Endothelial cell of umbilical vein (primary cell): ENCODE data around the gene REXO2. TPM values are rescaled to one million over a fixed set of nuclear protein-coding genes. Genes with fewer than 3 reads are reported as not detected.
A peak's percentile ranks its signal among the peaks of the same experiment; 100 is the strongest.

Experiments used
- BruUV-seq: library from RNA; stranded (reverse); fragments of 400-500 nt; replicated peaks from 2 replicates; lab custom pipeline; 2021; lab: Mats Ljungman, UMichigan
- CTCF ChIA-PET: fragments of 300-600, 350-600 bp; sonication (Branson Sonifier 250); formaldehyde crosslinking; loops from one replicate; lab custom pipeline; 2021; ENCODE audit warnings: antibody characterized with exemption, inconsistent platforms; lab: Charles Lee
- POLR2A ChIA-PET: fragments of 300-600, 350-600 bp; sonication (Branson Sonifier 250); formaldehyde crosslinking; loops from one replicate; lab custom pipeline; 2021; ENCODE audit warnings: antibody characterized with exemption, inconsistent platforms; lab: Charles Lee
- DNase-seq: peaks from one replicate; pipeline ENCODE4 v3.0.0-alpha.2; 2011; ENCODE audit warnings: low read depth, low spot score
- FAIRE-seq: peaks from 2 replicates; lab custom pipeline; 2011; peaks lifted over from hg19 to GRCh38; lab: Jason Lieb, UNC
- H2AFZ ChIP-seq: 2 replicates; pipeline ENCODE4 v1.6.0; 2012; ENCODE audit warnings: low read depth, low read length, control low read depth, inconsistent platforms
- H3K27ac ChIP-seq: 2 replicates; pipeline ENCODE4 v1.5.1; 2011; ENCODE audit warnings: low read depth, mild to moderate bottlenecking, control low read depth, low read length, moderate library complexity; ENCODE audit not compliant: insufficient read depth
- H3K27me3 ChIP-seq, 2 experiments: 2 replicates each; pipeline versions ENCODE4 v1.6.0 to v1.6.1; 2011; ENCODE audit warnings: low read length in 2 of 2, mixed read lengths in 1 of 2; ENCODE audit not compliant: control insufficient read depth in 2 of 2, insufficient read depth in 2 of 2
- H3K36me3 ChIP-seq, 2 experiments: 2 replicates in 1 of 2; 3 replicates in 1 of 2; pipeline ENCODE4 v1.5.1; 2011; ENCODE audit warnings: low read length in 2 of 2, mild to moderate bottlenecking in 1 of 2, moderate library complexity in 1 of 2; ENCODE audit not compliant: control insufficient read depth in 2 of 2, insufficient read depth in 2 of 2; ENCODE audit errors: extremely low read depth in 1 of 2
- H3K4me1 ChIP-seq: 3 replicates; pipeline ENCODE4 v1.5.1; 2011; ENCODE audit warnings: mild to moderate bottlenecking, low read length; ENCODE audit not compliant: control insufficient read depth, insufficient read depth; ENCODE audit errors: extremely low read depth
- H3K4me2 ChIP-seq: 2 replicates; pipeline ENCODE4 v1.6.1; 2011; ENCODE audit warnings: low read length, control low read depth, mixed read lengths; ENCODE audit not compliant: insufficient read depth
- H3K4me3 ChIP-seq, 3 experiments: fragments of 200-600 bp in 1 of 3; sonication (generic), shearing (Covaris generic) in 1 of 3; replicated peaks in 1 of 3; 2 replicates each; pipeline ENCODE4 v1.5.1; 2011 to 2016; ENCODE audit warnings: control low read depth in 3 of 3, low read length in 3 of 3, mild to moderate bottlenecking in 2 of 3, inconsistent platforms in 1 of 3, low read depth in 1 of 3, moderate library complexity in 1 of 3; ENCODE audit not compliant: insufficient read depth in 1 of 3
- H3K79me2 ChIP-seq: 2 replicates; pipeline ENCODE4 v1.6.0; 2012; ENCODE audit warnings: low read length, inconsistent platforms; ENCODE audit not compliant: control insufficient read depth, insufficient read depth
- H3K9ac ChIP-seq: replicated peaks from 2 replicates; pipeline ENCODE3; 2011; ENCODE audit warnings: low read length, control low read depth; ENCODE audit not compliant: insufficient read depth; ENCODE audit errors: extremely low read depth
- H3K9me1 ChIP-seq: replicated peaks from 3 replicates; pipeline ENCODE4 v1.6.0; 2011; ENCODE audit warnings: mild to moderate bottlenecking, low read length; ENCODE audit not compliant: control insufficient read depth, insufficient read depth; ENCODE audit errors: extremely low read depth
- H3K9me3 ChIP-seq: replicated peaks from 2 replicates; pipeline ENCODE4 v1.5.1; 2012; ENCODE audit warnings: low read length, inconsistent platforms; ENCODE audit not compliant: control insufficient read depth, insufficient read depth
- H4K20me1 ChIP-seq: replicated peaks from 2 replicates; pipeline ENCODE3; 2011; ENCODE audit warnings: mild to moderate bottlenecking, low read length; ENCODE audit not compliant: control insufficient read depth, insufficient read depth; ENCODE audit errors: extremely low read depth
- EZH2 ChIP-seq: IDR thresholded peaks from 2 replicates; pipeline ENCODE4 v1.6.1; 2012; ENCODE audit warnings: borderline replicate concordance, low read depth, mild to moderate bottlenecking, moderate library complexity, low read length, inconsistent platforms; ENCODE audit not compliant: severe bottlenecking
- FOS ChIP-seq: IDR thresholded peaks from 2 replicates; pipeline ENCODE4 v1.6.1; 2011; ENCODE audit warnings: mild to moderate bottlenecking, low read length, moderate library complexity, borderline replicate concordance; ENCODE audit not compliant: insufficient read depth
- GATA2 ChIP-seq: IDR thresholded peaks from 2 replicates; pipeline ENCODE4 v1.7.0; 2011; ENCODE audit warnings: low read depth, mild to moderate bottlenecking, moderate library complexity, mixed read lengths, low read length; ENCODE audit not compliant: insufficient read length, insufficient read depth
- JUN ChIP-seq: IDR thresholded peaks from 2 replicates; pipeline ENCODE4 v1.6.1; 2011; ENCODE audit warnings: borderline replicate concordance, low read depth; ENCODE audit not compliant: insufficient read length, insufficient read depth
- MAX ChIP-seq: IDR thresholded peaks from 2 replicates; pipeline ENCODE4 v1.6.1; 2011; ENCODE audit not compliant: insufficient read depth, insufficient read length
- MYC ChIP-seq: IDR thresholded peaks from one replicate; pipeline ENCODE4 v1.6.1; 2011; ENCODE audit warnings: mild to moderate bottlenecking, low read depth, low read length
- POLR2A ChIP-seq: IDR thresholded peaks from 2 replicates; pipeline ENCODE4 v1.6.1; 2012; ENCODE audit warnings: low read depth, mild to moderate bottlenecking, control low read depth, low read length
- POLR2AphosphoS5 ChIP-seq: IDR thresholded peaks from 2 replicates; pipeline ENCODE4 v1.6.1; 2012; ENCODE audit warnings: low read depth, mild to moderate bottlenecking, control low read depth, low read length, moderate library complexity; ENCODE audit not compliant: insufficient read depth
- dilution Hi-C: fragments of 300-500 bp; cut with MboI; formaldehyde crosslinking; loops from one replicate; pipeline ENCODE4 v1.15.0; 2019; ENCODE audit warnings: low sequenced_read_pairs; ENCODE audit not compliant: extremely low pct_ligation_motif_present
- intact Hi-C: fragments of 100-400 bp; cut with micrococcal nuclease; formaldehyde crosslinking; loops from one replicate; pipeline ENCODE4 v1.10.0; 2022
- polyA plus RNA-seq, 4 experiments: library from polyadenylated mRNA; depleted of rRNA in 3 of 4; stranded (reverse) in 3 of 4; unstranded in 1 of 4; fragments of >200 nt; gene quantifications; 2 replicates each; pipeline versions ENCODE4 v1.2.1 to v1.2.3, GENCODE V29; 2011 to 2012; ENCODE audit warnings: missing spikeins in 1 of 4
- total RNA-seq: library from RNA; stranded (reverse); gene quantifications from 2 replicates; pipeline ENCODE4 v1.2.3, GENCODE V29; 2021
- TF ChIP-seq, protein P1 (sequence below), 2 donors: IDR thresholded peaks; 1 replicate in 1 of 2; 2 replicates in 1 of 2; pipeline ENCODE4 v1.5.1; 2011; ENCODE audit warnings: low read length in 2 of 2, mild to moderate bottlenecking in 2 of 2, moderate library complexity in 2 of 2, control low read depth in 1 of 2, inconsistent platforms in 1 of 2, low read depth in 1 of 2; ENCODE audit not compliant: insufficient read depth in 1 of 2; ENCODE audit errors: extremely low read depth in 1 of 2

REXO2 gene
- total and polyA plus RNA-seq, 2 donors (not counting 3 experiments of a cell fraction or from before 2014, with no cell fraction given): 182 to 296 TPM

DNA sequence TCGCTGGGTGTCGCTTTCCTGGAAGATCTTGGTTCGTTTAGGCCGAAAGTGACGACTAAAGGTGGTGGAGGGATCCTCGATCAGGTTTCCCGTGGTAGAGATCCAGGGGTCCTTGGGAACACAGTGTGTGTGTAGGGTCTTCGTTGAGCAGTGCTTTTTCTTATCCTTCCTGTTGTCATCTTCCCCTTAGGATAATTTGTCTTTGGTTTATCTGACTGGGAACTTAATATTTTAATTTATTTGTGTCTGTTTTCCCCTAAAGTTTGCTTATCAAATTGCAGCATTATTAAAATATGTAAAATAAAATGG is 38.4 kb upstream of the REXO2 start:
- Histone ChIP-seq H3K36me3 (peaks cover 0 to 11% of the 10 kb centered on the region in 2 experiments), H4K20me1 (peaks cover 3% of the 10 kb centered on the region), H3K4me3 (peak overlapping the region; percentile 66 to 84 (median 79)), H3K79me2 (peaks cover 60% of the 10 kb centered on the region), H3K9ac (peak overlapping the region; percentile 95), H3K9me3 (no peaks in the 10 kb centered on the region), H3K4me1 (peaks cover 27% of the 10 kb centered on the region), H3K27ac (peak overlapping the region; percentile 86), H2AFZ (peak overlapping the region; percentile 6), H3K9me1 (no peaks in the 10 kb centered on the region), H3K4me2 (peak overlapping the region; percentile 93), H3K27me3 (no peaks in the 10 kb centered on the region)
- intact Hi-C loops (loop anchor here (1.0 to 5.0 kb wide), 9 partner anchors 34 to 629 kb away; partner anchors contain the start of genes REXO2, USP28 and ZW10), dilution Hi-C loops (no loop called here)
- TF ChIP-seq MAX: no peak
- TF ChIP-seq EZH2: no peak
- TF ChIP-seq POLR2AphosphoS5: no peak
- no peak for TF ChIP-seq POLR2A
- TF ChIP-seq FOS: no peak
- no peak for TF ChIP-seq JUN
- TF ChIP-seq GATA2: no peak
- no peak for TF ChIP-seq MYC
- TF ChIP-seq, protein P1, sequence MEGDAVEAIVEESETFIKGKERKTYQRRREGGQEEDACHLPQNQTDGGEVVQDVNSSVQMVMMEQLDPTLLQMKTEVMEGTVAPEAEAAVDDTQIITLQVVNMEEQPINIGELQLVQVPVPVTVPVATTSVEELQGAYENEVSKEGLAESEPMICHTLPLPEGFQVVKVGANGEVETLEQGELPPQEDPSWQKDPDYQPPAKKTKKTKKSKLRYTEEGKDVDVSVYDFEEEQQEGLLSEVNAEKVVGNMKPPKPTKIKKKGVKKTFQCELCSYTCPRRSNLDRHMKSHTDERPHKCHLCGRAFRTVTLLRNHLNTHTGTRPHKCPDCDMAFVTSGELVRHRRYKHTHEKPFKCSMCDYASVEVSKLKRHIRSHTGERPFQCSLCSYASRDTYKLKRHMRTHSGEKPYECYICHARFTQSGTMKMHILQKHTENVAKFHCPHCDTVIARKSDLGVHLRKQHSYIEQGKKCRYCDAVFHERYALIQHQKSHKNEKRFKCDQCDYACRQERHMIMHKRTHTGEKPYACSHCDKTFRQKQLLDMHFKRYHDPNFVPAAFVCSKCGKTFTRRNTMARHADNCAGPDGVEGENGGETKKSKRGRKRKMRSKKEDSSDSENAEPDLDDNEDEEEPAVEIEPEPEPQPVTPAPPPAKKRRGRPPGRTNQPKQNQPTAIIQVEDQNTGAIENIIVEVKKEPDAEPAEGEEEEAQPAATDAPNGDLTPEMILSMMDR (IDR thresholded peaks at IDR 0.05; ENCODE audit: extremely low read depth in 1 of 2, insufficient read depth in 1 of 2, low read depth in 1 of 2, low read length in 2 of 2): no peak
- FAIRE-seq: no peak
- POLR2A ChIA-PET: no interaction called here
- CTCF ChIA-PET: no interaction called here
- BruUV-seq: TSS peak; percentile 67
- no peak for DNase-seq
